ENCODE measurements around the gene RRAS.

RRAS gene

GRCh38 chr19:49655570-49656455 lies 15.9 kb upstream of the RRAS start:
- no peak for TF ChIP-seq CTCF (IDR thresholded peaks at IDR 0.05)

DNA sequence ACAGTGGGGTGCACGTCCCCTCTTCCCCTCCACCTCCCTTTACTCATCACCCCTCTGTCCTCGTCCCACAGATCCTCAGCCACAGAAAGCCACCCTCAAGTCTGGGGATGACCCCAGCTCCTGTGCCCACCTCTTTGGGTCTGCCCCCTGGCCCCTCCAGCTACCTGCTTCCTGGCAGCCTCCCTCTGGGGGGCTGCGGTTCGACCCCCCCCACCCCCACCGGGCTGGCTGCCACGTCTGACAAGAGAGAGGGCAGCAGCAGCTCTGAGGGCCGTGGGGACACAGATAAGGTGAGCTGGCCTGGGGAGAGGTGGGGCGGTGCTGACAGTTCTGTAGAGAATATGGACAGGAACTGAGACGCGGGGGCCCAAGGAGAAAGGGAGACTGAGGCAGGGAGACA lies 14.6 kb upstream of the RRAS start:
- no peak for TF ChIP-seq CTCF (IDR thresholded peaks at IDR 0.05)

GRCh38 chr19:49653466-49653806 lies 13.5 kb upstream of the RRAS start:
- no peak for TF ChIP-seq CTCF (IDR thresholded peaks at IDR 0.05)

- TF ChIP-seq CTCF (IDR thresholded peaks at IDR 0.05), result no peak
Observed at GRCh38 chr19:49652551-49653465, 12.9 kb upstream of the RRAS start.

DNA sequence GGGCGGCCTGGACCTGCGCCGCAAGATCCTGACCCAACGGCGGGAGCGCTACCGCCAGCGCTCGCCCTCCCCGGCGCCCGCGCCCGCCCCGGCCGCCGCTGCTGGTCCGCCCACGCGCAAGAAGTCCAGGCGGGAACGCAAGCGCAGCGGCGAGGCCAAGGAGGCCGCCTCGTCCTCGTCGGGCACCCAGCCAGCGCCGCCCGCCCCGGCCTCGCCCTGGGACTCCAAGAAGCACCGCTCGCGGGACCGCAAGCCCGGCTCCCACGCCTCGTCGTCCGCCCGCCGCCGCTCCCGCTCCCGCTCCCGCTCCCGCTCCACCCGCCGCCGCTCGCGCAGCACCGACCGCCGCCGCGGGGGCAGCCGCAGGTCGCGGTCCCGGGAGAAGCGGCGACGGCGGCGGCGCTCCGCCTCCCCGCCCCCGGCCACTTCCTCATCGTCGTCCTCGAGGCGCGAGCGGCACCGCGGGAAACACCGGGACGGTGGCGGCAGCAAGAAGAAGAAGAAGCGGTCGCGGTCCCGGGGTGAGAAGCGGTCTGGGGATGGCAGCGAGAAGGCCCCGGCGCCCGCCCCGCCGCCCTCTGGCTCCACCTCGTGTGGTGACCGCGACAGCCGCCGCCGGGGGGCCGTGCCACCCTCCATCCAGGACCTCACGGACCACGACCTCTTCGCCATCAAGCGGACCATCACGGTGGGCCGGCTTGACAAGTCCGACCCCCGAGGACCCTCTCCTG lies 12.0 kb upstream of the RRAS start:
- TF ChIP-seq CTCF (IDR thresholded peaks at IDR 0.05), result no peak

GRCh38 chr19:49651029-49651819 lies 11.3 kb upstream of the RRAS start:
- no peak for TF ChIP-seq CTCF (IDR thresholded peaks at IDR 0.05)
